SW 1271 (cell line): ENCODE measurements around the gene STK10.
"Not testable (repeated sequence)": the region's sequence is repeated elsewhere in the genome, so short reads cannot be mapped to it uniquely, and the experiment has no call there.

Experiments used
- DNase-seq, 2 experiments: peaks; one replicate each; lab custom pipeline; 2025; lab: John Stamatoyannopoulos, UW

The STK10 gene

DNA sequence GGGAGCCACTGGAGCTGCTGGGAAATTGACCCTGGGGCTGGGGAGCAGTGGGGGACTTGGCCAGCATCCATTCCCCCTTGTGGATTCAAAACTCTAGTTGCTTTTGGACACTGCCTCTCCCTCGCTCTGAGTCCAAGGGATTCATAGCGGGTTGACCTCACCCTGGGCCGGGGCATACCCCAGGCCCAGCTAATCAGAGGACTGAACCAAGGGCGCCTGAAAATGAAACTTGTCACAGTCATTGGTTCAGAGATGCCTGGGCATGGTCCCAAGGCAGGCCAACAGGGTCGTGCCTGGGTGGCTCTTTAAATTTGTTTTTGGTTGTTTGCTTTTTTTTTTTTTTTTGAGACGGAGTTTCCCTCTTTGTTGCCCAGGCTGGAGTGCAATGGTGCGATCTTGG lies 22.6 kb downstream of the STK10 start:
- DNase-seq: no peak

GRCh38 chr5:172164769-172165212 lies 23.2 kb downstream of the STK10 start:
- DNase-seq: no peak

- DNase-seq: no peak
Measured at GRCh38 chr5:172163346-172163745, 24.7 kb downstream of the STK10 start.

DNA sequence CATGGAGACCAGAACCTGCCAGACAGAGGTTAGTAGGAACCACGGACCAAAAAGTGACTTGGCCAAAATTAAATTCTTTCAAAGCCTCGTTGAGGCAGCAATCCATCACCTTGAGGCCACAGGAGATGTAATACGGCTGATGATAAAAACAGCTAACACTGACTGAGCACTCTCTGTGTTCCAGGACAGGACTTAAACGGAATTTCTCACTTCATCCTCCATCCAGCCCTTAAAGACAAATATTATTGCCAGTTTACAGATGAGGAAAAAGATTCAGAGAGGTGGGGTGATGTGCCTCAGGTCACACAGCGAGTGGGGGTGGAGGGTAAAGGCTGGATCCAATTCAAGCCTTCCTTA lies 25.1 kb downstream of the STK10 start:
- DNase-seq: no peak

- no peak for DNase-seq
Measured at GRCh38 chr5:172162323-172162986, 25.6 kb downstream of the STK10 start.

DNA sequence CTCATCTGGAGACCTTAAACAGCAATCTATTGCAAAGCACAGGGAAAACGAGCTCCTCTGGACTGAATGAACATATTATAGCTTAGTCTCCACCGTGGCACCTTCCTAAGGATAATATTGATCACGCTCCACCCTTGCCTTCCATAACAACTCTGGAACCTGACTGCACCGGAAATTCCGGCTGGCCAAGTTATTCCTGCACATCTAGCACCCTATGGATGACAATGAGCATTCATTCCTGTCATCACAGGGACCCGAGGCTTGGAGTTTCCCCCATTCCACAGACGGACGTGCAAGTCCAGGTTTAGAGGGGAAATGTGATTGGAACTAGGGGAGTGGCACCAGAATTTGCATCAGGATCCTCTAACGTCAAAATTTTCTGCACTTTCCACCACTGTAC lies 27.5 kb downstream of the STK10 start:
- no peak for DNase-seq

DNA sequence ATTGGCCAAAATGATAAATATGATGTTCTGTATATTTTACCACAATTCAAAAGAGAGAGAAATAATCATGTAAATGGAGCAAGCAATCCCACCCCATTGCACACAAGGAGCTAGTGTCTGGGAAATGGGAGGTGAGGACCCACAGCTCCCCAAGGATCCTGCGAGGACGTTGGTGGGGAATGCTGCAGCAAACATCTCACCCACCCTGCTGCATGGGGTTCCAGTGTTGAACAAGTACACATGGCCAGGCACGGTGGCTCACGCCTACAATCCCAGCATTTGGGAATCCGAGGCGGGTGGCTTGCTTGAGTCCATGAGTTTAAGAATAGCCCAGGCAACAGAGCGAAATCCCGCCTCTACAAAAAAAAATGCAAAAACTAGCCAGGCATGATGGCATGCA lies 29.0 kb downstream of the STK10 start:
- DNase-seq: no peak

GRCh38 chr5:172156541-172156994 lies 31.5 kb downstream of the STK10 start:
- no peak for DNase-seq

DNA sequence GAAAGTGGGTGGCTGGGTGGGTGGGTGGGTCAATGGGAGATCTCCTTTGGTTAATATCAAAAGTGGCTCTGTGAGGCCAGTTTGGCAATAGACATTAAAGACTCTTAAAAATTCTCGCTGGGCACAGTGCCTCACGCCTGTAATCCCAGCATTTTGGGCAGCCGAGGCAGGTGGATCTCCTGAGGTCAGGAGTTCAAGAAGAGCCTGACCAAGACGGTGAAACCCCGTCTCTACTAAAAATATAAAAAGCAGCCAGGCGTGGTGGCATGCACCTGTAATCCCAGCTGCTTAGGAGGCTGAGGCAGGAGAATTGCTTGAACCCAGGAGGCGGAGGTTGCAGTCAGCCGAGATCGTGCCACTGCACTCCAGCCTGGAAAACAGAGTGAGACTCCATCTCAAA lies 32.9 kb downstream of the STK10 start:
- not testable (repeated sequence) for DNase-seq

- DNase-seq: no peak
Measured at GRCh38 chr5:172153695-172154094, 34.3 kb downstream of the STK10 start.

- no peak for DNase-seq
Measured at GRCh38 chr5:172151661-172152210, 36.3 kb downstream of the STK10 start.

GRCh38 chr5:172150514-172151425 lies 37.3 kb downstream of the STK10 start:
- no peak for DNase-seq

GRCh38 chr5:172149481-172149880 lies 38.5 kb downstream of the STK10 start:
- not testable (repeated sequence) for DNase-seq

DNA sequence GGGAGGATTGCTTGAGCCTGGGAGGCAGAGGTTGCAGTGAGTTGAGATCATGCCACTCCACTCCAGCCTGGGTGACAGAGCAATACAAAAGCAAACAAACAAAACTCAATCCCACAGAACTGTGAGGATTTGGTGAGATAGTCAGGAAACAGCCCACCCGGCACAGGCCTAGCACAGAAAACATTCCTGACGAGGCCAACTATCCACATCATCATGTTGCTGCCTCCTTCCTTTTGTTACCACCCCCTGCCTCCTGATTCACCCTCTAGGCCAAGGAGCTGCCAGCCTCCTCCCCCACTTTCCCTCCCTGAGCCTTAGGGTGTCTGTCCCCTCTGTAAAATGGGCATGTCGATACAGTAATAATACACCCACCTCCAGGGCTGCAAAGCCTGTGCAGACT lies 39.0 kb downstream of the STK10 start:
- DNase-seq: no peak

- no peak for DNase-seq
Measured at GRCh38 chr5:172148381-172148780, 39.6 kb downstream of the STK10 start.

- no peak for DNase-seq
Measured at GRCh38 chr5:172147857-172148256, 40.2 kb downstream of the STK10 start.

DNA sequence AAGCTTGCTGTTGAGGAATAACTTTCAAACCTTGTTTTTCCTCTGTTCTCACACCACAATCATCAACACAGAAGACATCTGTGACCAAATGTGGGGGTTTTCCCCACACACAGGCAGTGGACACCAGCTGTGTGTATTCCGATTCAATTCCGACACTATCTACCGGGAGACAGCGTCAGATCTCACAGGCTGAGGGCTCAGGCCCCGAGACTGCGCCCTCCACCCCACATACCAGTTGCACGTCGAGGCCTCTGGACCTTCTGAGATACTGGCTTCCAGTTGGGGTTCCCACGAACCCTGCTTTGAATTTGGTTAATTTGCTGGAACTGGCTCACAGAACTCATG lies 41.3 kb downstream of the STK10 start:
- no peak for DNase-seq

GRCh38 chr5:172145870-172146747 lies 41.9 kb downstream of the STK10 start:
- no peak for DNase-seq

- no peak for DNase-seq
Measured at GRCh38 chr5:172144931-172145869, 42.8 kb downstream of the STK10 start.

DNA sequence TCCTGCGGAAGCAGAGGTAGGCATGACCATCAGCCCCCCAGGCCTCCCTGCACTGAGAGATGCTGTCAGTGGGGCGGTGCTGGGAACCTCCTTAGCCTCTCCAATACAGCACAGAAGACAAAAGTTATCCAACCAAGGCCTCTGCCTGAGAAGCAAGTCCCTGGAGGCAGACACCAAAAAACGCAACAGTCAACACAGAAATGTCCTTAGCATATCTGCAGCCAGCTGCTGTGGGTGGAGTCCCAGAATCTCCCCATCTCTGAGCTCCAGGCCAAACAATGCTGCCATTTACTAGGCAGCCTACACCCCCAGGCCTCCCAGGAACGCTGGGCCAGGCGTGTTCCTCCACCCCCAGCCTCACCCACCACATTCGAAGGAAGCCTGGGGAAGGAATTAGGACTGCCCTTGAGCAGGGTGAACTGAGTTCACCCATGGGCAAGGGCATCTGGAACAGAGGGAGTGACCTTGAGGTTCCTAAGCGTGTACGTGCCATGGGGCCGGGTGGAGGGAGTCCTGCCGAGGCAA lies 43.7 kb downstream of the STK10 start:
- no peak for DNase-seq

DNA sequence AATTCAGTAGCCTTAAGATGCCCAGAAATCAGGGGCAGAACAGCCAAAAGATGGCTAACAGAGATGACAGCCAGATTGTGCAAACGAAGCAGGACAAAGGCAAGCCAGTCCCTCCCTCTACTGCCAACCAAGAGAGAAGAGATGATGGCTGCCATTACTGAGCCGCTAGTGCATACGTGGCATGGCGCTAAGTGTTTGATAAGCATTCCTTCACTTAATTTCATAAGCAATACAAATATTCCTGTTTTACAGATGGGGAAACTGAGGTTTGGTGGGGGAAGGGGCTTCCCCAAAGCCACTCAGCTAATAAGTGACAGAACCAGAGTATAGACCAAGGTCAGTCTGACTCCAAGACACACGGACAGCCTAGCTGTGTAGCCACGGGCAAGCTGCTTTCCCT lies 44.1 kb downstream of the STK10 start:
- DNase-seq: no peak
